Heart left ventricle (tissue), 16 donors: ENCODE data around the gene KCP. TPM values are rescaled to one million over a fixed set of nuclear protein-coding genes. Genes with fewer than 3 reads are reported as not detected.

Experiments
- ATAC-seq, 4 donors: fragments of 200-7000 bp; cut with Tn5 transposase; one replicate each; pipeline ENCODE4 v1.9.1; 2020 to 2022; ENCODE audit warnings: moderate library complexity in 4 of 4, mild to moderate bottlenecking in 3 of 4, moderate number of reproducible peaks in 1 of 4
- DNase-seq, 5 donors: peaks; one replicate each; pipeline ENCODE4 v3.0.0-alpha.2; 2020
- H3K27ac ChIP-seq, 12 donors: fragments of 200-600 bp; sonication (generic) in 4 of 12; one replicate each; pipeline versions ENCODE4 v1.5.0 to v1.8.0; 2016 to 2022; ENCODE audit warnings: mild to moderate bottlenecking in 2 of 12
- H3K27me3 ChIP-seq, 9 donors: fragments of 200-600 bp; sonication (generic) in 2 of 9; one replicate each; pipeline versions ENCODE4 v1.5.1 to v1.8.0; 2016 to 2022; ENCODE audit warnings: mild to moderate bottlenecking in 3 of 9
- H3K36me3 ChIP-seq, 9 donors: fragments of 200-600 bp; sonication (generic) in 2 of 9; one replicate each; pipeline versions ENCODE4 v1.5.0 to v1.8.0; 2018 to 2022; ENCODE audit warnings: mild to moderate bottlenecking in 2 of 9
- H3K4me1 ChIP-seq, 12 donors: fragments of 200-600 bp; sonication (generic) in 4 of 12; one replicate each; pipeline versions ENCODE4 v1.5.0 to v1.8.0; 2016 to 2022; ENCODE audit warnings: mild to moderate bottlenecking in 3 of 12
- H3K4me3 ChIP-seq, 12 donors: fragments of 200-600 bp; sonication (generic) in 4 of 12; one replicate each; pipeline versions ENCODE4 v1.5.0 to v1.8.0; 2017 to 2022; ENCODE audit warnings: mild to moderate bottlenecking in 9 of 12, moderate library complexity in 4 of 12
- H3K9me3 ChIP-seq, 12 donors: fragments of 200-600 bp; sonication (generic) in 4 of 12; one replicate each; pipeline versions ENCODE4 v1.5.0 to v1.8.0; 2016 to 2022; ENCODE audit warnings: mild to moderate bottlenecking in 1 of 12
- CTCF ChIP-seq, 12 donors: fragments of 200-600 bp; sonication (generic) in 4 of 12; IDR thresholded peaks; one replicate each; pipeline versions ENCODE4 v1.5.0 to v1.8.0; 2018 to 2022; ENCODE audit warnings: antibody characterized with exemption in 12 of 12, mild to moderate bottlenecking in 5 of 12
- POLR2A ChIP-seq, 2 donors: fragments of 450-650 bp; IDR thresholded peaks; one replicate each; pipeline ENCODE4 v1.6.1; 2017; ENCODE audit warnings: antibody characterized with exemption in 2 of 2, mild to moderate bottlenecking in 2 of 2, moderate library complexity in 2 of 2
- WGBS, 4 donors: extraction: QIAGEN DNeasy Blood & Tissue Kit in 2 of 4; methylation state at CpG; one replicate each; pipeline versions ENCODE4 v1.1.5 to v1.1.7; 2013 to 2018; 5-methylcytosine and 5-hydroxymethylcytosine counted together
- intact Hi-C, 10 donors: fragments of 100-400 bp; cut with DNase I; formaldehyde crosslinking; loops; one replicate each; pipeline versions ENCODE4 v1.11.1 to v1.14.2; 2022
- polyA plus RNA-seq, 2 donors: library from polyadenylated mRNA; stranded (reverse); fragments of 200-250 nt; gene quantifications; one replicate each; pipeline ENCODE4 v1.2.3, GENCODE V29; 2013
- total RNA-seq, 9 donors: library from RNA; depleted of rRNA in 2 of 9; stranded (reverse); fragments of >200 nt in 2 of 9; fragmentation: NEBNext Ultra II Directional in 3 of 9; extraction: Animal tissue kit (Norgen Biotek cat#: 25700) in 3 of 9; gene quantifications; one replicate each; pipeline versions ENCODE4 v1.1.0 to v1.2.4, GENCODE V29; 2016 to 2023
- donor health status: ischemic (EF 13 %, LVEDD 7.1; RV severe dilation, severe dysfunction).
- donor health status: healthy with polysubstance abuse.
- donor health status: DM: no; HTN: yes; CAD: no.
- donor health status: DM: no; HTN: no; CAD: no.
- donor health status: ischemic (EF 25% LVEDD 6.9; RV normal size, moderate dysfunction).
- donor health status: ischemic (EF 25% LVEDD 5.7; RV mildly dilated, moderate dysfunction).
- donor health status: healthy.
- donor health status: DM: yes; HTN: yes; CAD: no.
- donor health status: ischemic (EF 35%, LVEDD 5.7; RV mildly dilated, moderate dysfunction).
- donor health status: nonischemic (EF 11% LVEDD 7.7; RV severe dilation, severe dysfunction).
- donor health status: DM: yes; HTN: yes; CAD: no.
- donor health status: PGD.
- donor health status: ischemic (EF 29% LVEDD 5.4; RV normal size, mild dysfunction).
- donor health status: nonischemic (EF 23%, LVEDD 6.1; RV moderate dilation, normal function).

Gene KCP
- total and polyA plus RNA-seq, 11 donors, result 0.14 to 1.3 (median 0.29) TPM; not detected in 1

GRCh38 chr7:128861957-128862570, 48.4 kb downstream of the KCP start:
- 67 to 74% (median 72%) methylated on average over 15 of the region's 15 CpGs for WGBS, 4 donors
- peak overlapping the region in 10 of 12 donors; percentile 67 to 91 (median 82) for H3K4me3 ChIP-seq
- H3K9me3 ChIP-seq, result no peaks in the 10 kb centered on the region
- peak overlapping the region in 7 of 12 donors; percentile 21 to 87 (median 77) for H3K27ac ChIP-seq
- ATAC-seq (no peak), DNase-seq (no peak)
- TF ChIP-seq POLR2A (IDR thresholded peaks at IDR 0.05) (no peak), CTCF (IDR thresholded peaks at IDR 0.05) (no peak)
- intact Hi-C loops, result loop anchor here in 5 of 10 donors (2.0 to 10.0 kb wide), 6 partner anchors 29 to 125 kb away; partner anchors contain the start of genes CALU (in 2 of the 5) and CCDC136 (in 2 of the 5)
- H3K36me3 ChIP-seq, result peaks cover 0 to 28% (median 17%) of the 10 kb centered on the region in 9 donors
- H3K27me3 ChIP-seq, result no peaks in the 10 kb centered on the region
- peaks cover 3 to 58% (median 43%) of the 10 kb centered on the region in 12 donors for H3K4me1 ChIP-seq

DNA sequence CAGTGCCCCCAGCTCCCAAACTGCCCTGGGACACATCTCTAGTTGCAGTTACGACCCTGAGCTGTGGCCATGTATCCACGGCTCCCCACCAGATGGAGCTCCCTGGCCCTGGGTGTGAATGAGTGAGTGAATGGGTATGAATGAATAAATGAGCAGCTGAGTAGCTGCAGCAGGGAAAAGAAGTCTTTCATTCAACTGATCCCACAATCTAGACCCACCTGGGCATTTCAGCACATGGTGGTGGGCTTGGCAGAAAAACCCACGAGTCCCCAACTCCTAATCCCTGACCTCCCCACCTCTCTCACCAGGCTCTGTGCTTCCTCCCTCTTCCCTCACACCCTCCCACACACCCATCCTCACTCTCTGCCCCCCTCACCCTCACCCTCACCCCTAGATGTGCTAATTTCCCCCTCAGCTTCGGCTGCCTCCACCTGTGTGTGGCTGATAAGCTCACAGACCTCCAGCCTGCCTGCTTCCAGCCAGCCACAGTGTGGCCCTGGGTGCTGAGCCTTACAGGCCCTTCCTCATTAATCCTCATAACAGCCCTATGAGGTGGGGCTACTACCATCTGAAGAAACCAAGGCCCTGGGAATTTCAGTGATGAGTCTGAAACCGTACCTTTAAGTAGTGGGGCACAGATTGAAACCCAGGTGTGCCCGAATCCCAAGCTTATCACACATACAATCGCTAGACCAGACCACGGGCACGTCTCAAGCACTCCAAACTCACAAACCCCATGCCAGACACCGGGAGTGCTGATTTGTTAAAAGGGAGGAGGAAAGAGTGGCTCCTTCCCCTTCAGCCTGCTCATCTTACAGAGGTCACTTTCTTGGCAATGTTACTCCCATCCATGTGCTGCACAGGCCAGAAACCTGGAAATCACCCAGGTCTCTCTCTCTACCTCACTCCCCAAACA, 50.1 kb downstream of the KCP start:
- no peaks in the 10 kb centered on the region for H3K9me3 ChIP-seq
- ATAC-seq (peak in 3 of 4 donors; percentile 1 to 7 (median 2)), DNase-seq (peak in 1 of 5 donors; percentile 58)
- intact Hi-C loops, result loop anchor here in 5 of 10 donors (5.0 to 10.0 kb wide), 5 partner anchors 66 to 123 kb away; partner anchors contain the start of genes CALU (in 2 of the 5) and CCDC136 (in 2 of the 5)
- H3K27ac ChIP-seq, result peak overlapping the region in 11 of 12 donors; percentile 33 to 81 (median 60)
- no peak overlapping the region for H3K4me3 ChIP-seq
- peaks cover 3 to 62% (median 43%) of the 10 kb centered on the region in 12 donors for H3K4me1 ChIP-seq
- H3K36me3 ChIP-seq, result peaks cover 0 to 41% (median 25%) of the 10 kb centered on the region in 9 donors
- no peak for TF ChIP-seq POLR2A (IDR thresholded peaks at IDR 0.05)
- TF ChIP-seq CTCF (IDR thresholded peaks at IDR 0.05), result peak in 9 of 12 donors; percentile 8 to 42 (median 28)
- WGBS, 4 donors, result 23 to 39% (median 33%) methylated on average over 10 of the region's 10 CpGs
- H3K27me3 ChIP-seq, result no peaks in the 10 kb centered on the region

DNA sequence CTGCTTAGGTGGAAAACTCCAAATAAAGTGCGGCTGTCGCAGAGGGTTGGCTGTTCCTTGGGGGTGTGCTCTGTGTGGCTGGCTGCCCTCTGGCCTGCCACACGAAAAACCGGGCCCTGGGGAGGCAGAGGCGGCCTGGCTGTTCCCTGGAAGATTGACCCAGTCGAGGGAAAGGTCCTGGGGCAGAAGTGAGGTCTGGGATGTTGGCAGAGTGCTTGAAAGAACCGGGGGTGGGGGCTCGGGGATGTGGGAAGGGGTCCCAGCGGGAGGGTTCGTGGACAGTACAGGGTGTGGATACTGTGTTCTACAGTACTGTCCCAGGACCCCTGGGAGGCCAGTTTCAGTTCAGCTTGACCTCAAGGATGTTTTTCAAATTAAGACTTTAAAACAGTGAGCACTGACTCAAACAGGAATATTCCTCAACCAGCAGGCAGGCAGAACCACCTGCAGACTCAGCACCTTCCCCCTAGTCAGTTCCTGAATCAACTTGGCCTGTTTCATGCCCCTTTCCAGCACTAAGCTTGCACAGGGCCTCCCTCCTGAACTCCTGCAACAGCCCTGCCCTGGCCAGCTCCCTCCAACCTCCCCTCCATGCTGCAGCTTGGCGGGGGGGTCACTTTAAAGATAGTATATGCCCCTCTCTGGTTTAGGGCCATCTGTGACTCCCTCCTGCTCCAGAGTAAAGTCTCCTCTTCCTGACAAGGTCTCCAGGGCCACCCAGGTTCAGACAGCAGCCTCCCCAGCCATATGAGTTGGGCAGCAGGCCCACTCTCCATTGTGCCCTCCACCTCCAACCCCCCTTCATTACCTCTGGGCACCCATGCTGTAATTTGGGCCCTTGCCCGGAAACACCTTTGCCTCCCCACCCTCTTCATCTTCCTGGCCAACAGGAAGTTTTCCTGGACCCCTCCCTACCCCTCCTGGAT, 51.0 kb downstream of the KCP start:
- intact Hi-C loops, result loop anchor here in 5 of 10 donors (5.0 to 10.0 kb wide), 5 partner anchors 65 to 122 kb away; partner anchors contain the start of genes CALU (in 2 of the 5) and CCDC136 (in 2 of the 5)
- peaks cover 0 to 41% (median 27%) of the 10 kb centered on the region in 9 donors for H3K36me3 ChIP-seq
- H3K4me3 ChIP-seq, result no peak overlapping the region
- H3K4me1 ChIP-seq, result peaks cover 3 to 62% (median 43%) of the 10 kb centered on the region in 12 donors
- H3K27me3 ChIP-seq, result no peaks in the 10 kb centered on the region
- DNase-seq (peak in 4 of 5 donors; percentile 41 to 72 (median 62)), ATAC-seq (peak in 2 of 4 donors; percentile 1)
- 32 to 42% (median 40%) methylated on average over 10 to 12 of the region's 12 CpGs for WGBS, 4 donors
- no peaks in the 10 kb centered on the region for H3K9me3 ChIP-seq
- no peak for TF ChIP-seq POLR2A (IDR thresholded peaks at IDR 0.05)
- TF ChIP-seq CTCF (IDR thresholded peaks at IDR 0.05), result no peak
- peak overlapping the region; percentile 33 to 81 (median 65) for H3K27ac ChIP-seq
